ENCODE measurements around the gene TIMM8B. TPM values are rescaled to one million over a fixed set of nuclear protein-coding genes. Genes with fewer than 3 reads are reported as not detected.

TIMM8B gene
- total and polyA plus RNA-seq, 10 of the 15 experiments (the other 5 are each of a cell fraction or from before 2014, with no cell fraction given), result 64.9 to 271 (median 139) TPM

GRCh38 chr11:112050721-112051120, 35.8 kb downstream of the TIMM8B start (continued):
- no peak for TF ChIP-seq SMC3 (IDR thresholded peaks at IDR 0.05; ENCODE audit: borderline replicate concordance, low read length)
- no peak for TF ChIP-seq ZNF622 (IDR thresholded peaks at IDR 0.05)
- TF ChIP-seq HCFC1 (IDR thresholded peaks at IDR 0.05; ENCODE audit: low read length), result no peak
- TF ChIP-seq ZNF687 (IDR thresholded peaks at IDR 0.05), result no peak
- peak; percentile 61; the same call in 1 of the 3 replicates for TF ChIP-seq POU2F2 (IDR thresholded peaks at IDR 0.05; ENCODE audit: borderline replicate concordance, low read depth, low read length)
- TF ChIP-seq CBX3 (IDR thresholded peaks at IDR 0.05; ENCODE audit: borderline replicate concordance, low read depth), result no peak
- TF ChIP-seq ETV6 (conservative IDR thresholded peaks at IDR 0.05 in 1 of 2, IDR thresholded peaks at IDR 0.05 in 1 of 2; ENCODE audit: borderline replicate concordance in 1 of 2, low read depth in 1 of 2), result peak in 1 of 2 experiments; percentile 34; a peak in 1 of 4 replicates
- peak; percentile 85 for TF ChIP-seq CUX1 (IDR thresholded peaks at IDR 0.05; ENCODE audit: insufficient replicate concordance, low read depth, low read length)
- TF ChIP-seq ZNF217 (IDR thresholded peaks at IDR 0.05), result peak; percentile 53; the same call in 1 of the 2 replicates
- TF ChIP-seq SIX5 (IDR thresholded peaks at IDR 0.05; ENCODE audit: low read depth, low read length, severe bottlenecking), result no peak
- TF ChIP-seq FOXM1 (IDR thresholded peaks at IDR 0.05; ENCODE audit: low read depth, low read length), result peak; percentile 78; the same call in 1 of the 2 replicates
- TF ChIP-seq NBN (IDR thresholded peaks at IDR 0.05), result no peak
- no peak for TF ChIP-seq EED (IDR thresholded peaks at IDR 0.05; ENCODE audit: low read depth)
- no peak for TF ChIP-seq ZNF592 (IDR thresholded peaks at IDR 0.05)
- no peak for TF ChIP-seq KLF5 (IDR thresholded peaks at IDR 0.05; ENCODE audit: partially characterized antibody)
- no peak for TF ChIP-seq SMARCA5 (IDR thresholded peaks at IDR 0.05)
- no peak for TF ChIP-seq RCOR1 (conservative IDR thresholded peaks at IDR 0.05; ENCODE audit: low read depth, low read length)
- TF ChIP-seq BCL11A (IDR thresholded peaks at IDR 0.05; ENCODE audit: low read depth, low read length), result 0 out of 2 replicates have a peak, but pooled peaks have one; percentile 36
- TF ChIP-seq CBFB (IDR thresholded peaks at IDR 0.05; ENCODE audit: low read depth), result no peak
